ENCODE results near the gene TTC3.
"Not testable (repeated sequence)": the region's sequence is repeated elsewhere in the genome, so short reads cannot be mapped to it uniquely, and the experiment has no call there.

TTC3 gene

DNA sequence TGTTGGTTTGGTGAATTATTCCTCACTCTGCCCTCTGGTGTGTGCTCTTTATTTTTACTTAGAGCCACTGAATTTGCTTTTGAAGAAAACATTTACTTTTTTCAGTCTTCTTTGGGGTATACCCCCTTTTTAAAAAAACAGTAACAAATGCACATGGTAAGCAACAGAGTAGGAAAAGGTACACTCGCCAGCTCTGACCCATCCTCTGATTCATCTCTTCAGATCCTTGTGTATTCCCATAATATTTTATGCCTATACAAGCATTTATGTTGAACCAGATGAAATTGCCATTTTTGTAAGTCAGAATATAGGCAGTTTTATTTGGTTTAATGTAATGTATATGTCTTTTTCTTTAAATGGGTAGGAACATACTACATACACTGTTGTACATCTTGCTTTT lies 28.3 kb downstream of the TTC3 start:
- DNase-seq: no peak

DNA sequence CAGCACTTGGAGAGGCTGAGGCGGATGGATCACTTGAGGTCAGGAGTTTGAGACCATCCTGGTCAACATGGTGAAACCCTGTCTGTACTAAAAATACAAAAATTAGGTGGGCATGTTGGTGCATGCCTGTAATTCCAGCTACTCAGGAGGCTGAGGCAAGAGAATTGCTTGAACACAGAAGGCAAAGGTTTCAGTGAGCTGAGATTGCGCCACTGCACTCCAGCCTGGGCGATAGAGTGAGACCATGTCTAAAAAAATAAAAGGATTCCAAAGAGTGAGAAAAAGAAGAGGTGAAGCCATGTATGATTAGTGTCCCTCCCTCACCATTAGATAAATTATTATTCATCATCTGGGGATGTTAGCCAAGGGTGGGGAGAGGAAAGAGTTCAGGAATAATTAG lies 29.7 kb downstream of the TTC3 start:
- DNase-seq: not testable (repeated sequence)

DNA sequence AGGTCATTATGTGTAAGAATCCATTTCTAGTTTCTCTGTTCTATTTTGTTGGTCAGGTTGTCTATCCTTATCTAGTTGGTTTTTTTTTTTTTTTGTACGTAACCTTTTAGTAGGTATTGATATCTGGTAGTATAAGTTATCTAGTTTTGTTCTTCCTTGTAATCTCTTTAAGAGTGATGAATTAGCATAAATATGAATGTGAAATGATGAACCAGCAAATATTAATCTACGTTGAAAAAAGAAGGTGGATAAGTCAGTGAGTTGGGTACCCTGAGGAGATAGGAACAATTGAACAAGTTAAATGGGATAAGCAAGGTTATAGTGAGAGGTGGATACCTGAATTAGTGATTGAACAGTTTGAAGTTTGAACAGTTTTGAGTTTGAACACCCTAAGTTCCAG lies 33.9 kb downstream of the TTC3 start:
- DNase-seq: no peak

DNA sequence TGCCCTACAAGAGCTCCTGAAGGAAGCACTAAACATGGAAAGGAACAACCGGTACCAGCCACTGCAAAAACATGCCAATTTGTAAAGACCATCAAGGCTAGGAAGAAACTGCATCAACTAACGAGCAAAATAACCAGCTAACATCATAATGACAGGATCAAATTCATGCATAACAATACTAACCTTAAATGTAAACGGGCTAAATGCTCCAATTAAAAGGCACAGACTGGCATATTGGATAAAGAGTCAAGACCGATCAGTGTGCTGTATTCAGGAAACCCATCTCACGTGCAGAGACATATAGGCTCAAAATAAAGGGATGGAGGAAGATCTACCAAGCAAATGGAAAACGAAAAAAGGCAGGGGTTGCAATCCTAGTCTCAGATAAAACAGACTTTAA lies 38.0 kb downstream of the TTC3 start:
- DNase-seq: not testable (repeated sequence)

DNA sequence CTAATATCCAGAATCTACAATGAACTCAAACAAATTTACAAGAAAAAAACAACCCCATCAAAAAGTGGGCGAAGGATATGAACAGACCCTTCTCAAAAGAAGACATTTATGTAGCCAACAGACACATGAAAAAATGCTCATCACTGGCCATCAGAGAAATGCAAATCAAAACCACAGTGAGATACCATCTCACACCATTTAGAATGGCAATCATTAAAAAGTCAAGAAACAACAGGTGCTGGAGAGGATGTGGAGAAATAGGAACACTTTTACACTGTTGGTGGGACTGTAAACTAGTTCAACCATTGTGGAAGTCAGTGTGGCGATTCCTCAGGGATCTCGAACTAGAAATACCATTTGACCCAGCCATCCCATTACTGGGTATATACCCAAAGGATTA lies 41.2 kb downstream of the TTC3 start:
- DNase-seq: not testable (repeated sequence)

DNA sequence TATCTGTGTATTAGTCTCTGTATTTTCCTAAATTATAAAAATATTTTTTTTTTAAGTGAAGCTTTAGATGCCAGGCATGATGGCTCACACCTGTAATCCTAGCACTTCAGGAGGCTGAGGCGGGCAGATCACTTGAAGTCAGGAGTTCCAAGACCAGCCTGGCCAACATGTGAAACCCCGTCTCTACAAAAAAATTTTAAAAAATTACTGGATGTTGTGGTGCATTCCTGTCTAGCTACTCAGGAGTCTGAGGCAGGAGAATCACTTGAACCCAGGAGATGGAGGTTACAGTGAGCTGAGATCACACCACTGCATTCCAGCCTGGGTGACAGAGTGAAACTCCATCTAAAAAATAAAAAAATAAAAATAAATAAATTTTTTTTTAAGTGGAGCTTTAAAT lies 43.4 kb downstream of the TTC3 start:
- not testable (repeated sequence) for DNase-seq

DNA sequence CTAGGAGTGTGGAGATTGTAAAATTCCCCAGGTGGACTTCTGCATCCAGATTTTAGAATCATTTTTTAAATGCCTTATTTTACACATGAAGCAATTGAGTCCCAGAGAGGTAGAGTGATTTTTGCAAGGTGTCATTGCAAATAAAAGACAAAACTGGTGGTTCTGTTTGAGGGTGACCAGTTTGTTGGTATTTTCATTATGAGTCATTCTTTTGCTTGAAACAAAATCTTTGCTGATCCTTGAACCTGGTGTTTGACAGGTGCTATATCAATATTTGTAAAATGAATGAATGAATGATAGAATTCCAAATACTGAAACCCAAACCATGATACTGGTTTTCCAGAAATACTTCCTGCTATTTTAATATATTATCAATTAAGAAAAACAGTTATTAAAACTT lies 44.1 kb downstream of the TTC3 start:
- no peak for DNase-seq

DNA sequence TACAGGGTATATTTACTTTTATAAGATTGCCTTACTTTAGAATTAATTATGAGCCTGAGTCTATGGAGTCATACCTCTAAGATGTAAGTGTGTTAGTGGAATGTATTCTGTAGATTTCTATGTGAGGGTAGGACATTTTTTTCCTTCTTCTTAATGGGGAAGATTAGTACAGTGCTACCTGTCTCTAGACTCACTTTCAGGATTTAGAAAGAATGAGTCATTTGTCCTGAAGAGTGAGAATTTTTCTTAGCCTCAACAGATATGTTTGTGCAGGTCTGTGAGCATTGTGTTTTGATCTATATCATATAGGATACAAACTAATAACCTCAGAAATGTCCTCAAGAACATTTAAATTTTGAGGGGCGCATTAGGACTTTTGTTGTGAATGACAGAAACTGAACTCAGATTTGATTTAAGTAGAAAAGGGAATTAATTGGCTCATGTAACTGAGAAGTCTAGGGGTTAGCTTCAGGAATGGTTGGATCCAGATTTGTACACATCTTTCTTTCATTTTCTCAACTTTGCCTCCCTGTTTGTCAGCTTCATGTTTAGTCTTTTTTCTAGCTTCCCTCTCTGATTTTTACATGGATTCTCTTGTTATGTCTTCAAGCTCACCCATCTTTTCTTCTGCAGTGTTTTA lies 45.3 kb downstream of the TTC3 start:
- DNase-seq: no peak

DNA sequence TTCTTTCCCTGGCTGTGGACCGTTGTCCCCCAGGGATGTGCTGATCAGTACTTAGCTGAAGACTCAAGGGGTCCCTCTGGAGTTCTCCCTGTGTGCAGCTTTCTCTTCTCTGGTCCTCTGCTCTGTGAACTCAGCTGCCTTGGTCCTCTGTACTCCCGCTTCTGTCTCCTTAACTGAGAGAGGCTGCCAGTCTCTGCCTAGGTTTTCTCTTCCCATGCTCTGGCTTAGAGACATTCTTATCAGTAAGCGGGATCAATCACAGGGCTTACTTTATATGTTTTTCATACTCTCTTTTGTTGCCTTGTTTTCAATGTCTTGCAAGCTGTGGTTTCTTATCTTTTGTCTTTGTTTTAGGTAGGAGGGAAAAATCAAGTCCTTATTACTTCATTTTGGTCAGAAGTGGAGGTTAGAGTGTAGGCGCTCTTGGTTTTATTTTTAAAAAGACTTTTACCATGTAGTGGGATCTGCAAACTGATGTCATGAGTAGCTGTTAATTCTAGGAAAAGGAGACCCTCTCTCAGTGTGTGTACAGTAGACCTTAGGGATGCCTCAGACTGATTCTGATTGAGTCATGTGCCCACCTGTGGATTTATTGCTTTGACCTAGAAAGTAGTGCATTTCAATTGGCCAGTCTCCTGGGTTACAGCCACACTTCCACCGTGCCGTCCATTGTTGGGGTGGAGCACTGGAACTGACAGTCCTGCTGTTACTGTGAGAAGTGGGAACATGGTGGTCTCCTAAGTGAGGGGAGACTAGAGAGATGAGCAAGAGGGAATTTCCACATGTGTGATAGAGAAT lies 46.6 kb downstream of the TTC3 start:
- DNase-seq: no peak

DNA sequence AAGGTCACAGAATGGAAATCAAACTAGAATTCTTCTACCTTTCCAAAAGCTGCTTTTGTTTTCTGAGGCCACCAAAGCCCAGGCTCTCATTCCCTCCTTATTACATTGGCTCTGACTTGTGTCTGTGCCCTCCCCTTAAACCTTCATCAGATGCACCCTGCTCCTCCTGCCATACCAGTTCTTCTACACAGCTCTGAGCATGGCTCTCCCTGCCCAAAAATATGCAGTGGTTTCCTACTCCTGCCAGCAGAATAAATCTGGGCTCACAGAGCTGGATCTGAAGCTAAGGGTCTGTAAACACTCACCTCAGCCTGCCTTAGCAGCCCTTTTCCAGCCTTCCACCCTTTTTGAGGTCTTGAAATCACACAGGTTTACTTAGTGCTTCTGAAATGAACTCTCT lies 55.0 kb downstream of the TTC3 start:
- DNase-seq: no peak

DNA sequence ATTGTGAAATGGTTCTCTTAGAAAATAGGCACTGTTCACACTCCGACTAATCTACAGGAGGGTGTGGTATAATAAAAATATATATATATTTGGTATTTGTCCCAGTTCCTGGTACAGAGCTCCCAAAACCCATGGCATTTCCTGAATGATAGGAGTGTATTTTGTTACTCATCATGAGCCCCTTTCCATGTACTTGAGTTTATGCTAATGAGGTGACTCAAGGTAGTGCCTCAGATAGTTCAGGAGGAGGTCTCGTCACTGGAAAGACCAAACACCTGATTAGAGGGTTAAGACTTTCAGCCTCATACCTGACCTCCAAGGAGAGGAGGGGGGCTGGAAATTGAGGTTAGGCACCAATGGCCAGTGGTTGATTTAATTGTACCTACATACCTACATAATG lies 57.9 kb downstream of the TTC3 start:
- DNase-seq: no peak

DNA sequence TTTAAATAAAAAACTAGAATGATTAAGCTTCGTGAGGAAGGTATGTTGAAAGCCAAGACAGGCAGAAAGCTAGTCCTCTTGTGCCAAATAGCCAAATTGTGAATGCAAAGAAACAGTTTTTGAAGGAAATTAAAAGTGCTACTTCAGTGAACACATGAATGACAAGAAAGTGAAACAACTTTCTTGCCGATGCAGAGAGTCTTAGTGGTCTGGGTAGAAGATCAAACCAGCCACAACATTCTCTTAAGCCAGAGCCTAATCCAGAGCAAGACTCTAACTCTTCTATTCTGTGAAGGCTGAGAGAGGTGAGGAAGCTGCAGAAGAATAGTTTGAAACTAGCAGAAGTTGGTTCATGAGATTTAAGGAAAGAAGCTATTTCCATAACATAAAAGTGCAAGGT lies 63.2 kb downstream of the TTC3 start:
- DNase-seq: no peak

DNA sequence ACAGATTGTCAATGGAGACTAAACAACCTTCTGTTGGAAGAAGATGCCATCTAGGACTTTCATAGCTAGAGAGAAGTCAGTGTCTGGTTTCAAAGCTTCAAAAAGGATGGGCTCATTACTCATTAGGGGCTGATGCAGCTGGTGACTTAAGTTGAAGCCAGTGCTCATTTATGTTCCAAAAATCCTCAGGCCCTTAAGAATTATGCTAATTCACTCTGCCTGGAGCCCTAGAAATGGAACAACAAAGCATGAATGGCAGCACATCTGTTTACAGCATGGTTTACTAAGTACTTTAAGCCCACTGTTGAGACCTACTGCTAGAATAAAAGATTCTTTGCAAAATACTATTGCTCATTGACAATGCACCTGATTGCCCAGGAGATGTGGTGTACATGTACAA lies 63.7 kb downstream of the TTC3 start:
- DNase-seq: no peak

DNA sequence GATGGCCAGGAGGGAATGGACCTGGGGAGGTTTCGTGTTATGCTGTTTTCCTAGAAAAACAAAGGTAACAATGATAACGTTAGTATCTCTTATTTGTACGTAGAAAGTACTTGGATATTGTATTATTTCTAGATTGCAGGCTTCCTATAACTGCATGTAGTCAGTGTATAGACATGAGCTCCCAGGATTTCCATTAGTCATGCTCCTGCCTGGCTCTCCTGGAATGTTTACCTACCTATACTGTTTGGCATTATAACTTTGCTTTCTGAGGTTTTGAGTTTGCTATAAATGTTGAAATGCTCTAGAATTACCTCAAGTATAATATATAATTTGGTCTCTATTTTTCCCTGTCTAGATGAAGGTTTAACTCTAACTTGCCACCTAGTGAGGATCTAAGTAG lies 66.1 kb downstream of the TTC3 start:
- DNase-seq: no peak

DNA sequence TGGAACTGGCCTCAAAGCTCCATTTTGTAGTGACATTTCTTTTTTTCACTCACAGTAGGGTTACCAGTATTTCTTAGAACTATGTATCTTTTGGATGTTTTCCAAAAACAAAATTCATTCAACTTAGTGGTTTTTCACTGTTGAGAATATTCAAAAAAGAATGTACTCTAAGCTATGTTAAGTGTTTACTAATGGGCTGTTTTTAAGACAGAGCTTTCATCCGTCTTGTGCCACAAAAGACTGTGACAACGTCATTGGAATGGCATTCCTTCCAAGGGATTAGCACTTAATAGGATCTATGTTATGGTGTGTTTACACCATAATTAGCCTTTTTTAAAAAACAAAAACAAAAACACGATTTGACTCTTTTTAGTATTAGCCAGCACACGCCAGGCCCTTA lies 66.8 kb downstream of the TTC3 start:
- DNase-seq: no peak

DNA sequence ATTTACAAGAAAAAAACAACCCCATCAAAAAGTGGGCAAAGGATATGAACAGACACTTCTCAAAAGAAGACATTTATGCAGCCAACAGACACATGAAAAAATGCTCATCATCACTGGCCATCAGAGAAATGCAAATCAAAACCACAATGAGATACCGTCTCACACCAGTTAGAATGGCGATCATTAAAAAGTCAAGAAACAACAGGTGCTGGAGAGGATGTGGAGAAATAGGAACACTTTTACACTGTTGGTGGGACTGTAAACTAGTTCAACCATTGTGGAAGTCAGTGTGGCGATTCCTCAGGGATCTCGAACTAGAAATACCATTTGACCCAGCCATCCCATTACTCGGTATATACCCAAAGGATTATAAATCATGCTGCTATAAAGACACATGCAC lies 70.3 kb downstream of the TTC3 start:
- not testable (repeated sequence) for DNase-seq

DNA sequence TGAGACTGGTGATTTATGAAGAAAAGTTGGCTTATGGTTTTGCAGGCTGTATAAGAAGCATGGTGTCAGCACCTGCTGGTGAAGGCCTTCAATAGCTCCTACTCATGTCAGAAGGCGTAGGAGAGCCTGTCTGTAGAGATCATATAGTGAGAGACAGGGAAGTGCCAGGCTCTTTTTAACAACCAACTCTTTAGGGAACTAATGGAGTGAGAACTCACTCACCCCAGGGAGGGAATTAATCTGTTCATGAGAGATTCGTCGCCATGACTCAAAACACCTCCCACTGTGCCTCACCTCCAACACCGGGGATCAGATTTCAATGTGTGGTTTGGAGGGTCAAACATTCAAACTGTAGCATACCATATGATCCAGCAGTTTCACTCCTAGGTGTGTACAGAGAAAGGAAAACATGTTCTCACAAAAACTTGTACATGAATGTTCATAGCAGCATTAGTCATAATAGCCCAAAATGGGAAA lies 72.6 kb downstream of the TTC3 start:
- DNase-seq: no peak

DNA sequence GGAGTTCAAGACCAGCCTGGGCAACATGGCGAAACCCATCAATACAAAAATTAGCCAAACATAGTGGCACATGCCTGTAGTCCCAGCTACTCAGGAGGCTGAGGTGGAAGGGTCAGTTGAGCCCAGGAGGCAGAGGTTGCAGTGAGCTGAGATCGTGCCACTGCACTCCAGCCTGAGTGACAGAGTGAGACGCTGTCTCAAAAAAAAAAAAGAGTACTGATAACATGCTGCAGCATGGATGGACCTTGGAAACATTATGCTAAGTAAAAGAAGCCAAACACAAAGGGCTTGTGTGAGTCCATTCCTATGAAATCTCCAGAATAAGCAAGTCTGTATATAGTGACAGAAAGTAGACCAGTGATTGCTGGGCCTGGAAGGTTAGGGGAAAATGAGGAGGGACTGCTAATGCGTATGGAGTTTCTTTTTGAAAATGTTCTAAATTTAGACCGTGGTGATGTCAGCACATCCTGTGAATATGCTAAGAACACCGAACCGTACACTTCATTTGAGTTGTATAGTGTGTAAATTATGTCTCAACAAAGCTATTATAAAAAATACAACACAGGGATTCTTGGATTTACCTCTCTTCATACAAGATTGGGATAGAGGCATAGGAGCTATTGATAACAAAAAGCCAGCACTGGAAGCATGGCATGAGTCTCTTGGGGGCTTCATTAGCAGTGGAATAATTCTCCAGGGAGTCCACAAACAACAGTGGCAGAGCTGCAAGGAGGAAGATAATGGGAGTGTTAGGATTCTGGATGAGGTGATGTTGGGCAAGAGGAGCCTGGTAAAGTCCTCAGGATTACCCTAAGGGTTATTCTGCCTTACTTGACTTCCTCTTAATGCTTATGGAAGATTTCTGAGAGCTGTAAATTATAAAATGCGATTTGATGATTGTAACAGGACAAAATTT lies 73.5 kb downstream of the TTC3 start:
- no peak for DNase-seq

DNA sequence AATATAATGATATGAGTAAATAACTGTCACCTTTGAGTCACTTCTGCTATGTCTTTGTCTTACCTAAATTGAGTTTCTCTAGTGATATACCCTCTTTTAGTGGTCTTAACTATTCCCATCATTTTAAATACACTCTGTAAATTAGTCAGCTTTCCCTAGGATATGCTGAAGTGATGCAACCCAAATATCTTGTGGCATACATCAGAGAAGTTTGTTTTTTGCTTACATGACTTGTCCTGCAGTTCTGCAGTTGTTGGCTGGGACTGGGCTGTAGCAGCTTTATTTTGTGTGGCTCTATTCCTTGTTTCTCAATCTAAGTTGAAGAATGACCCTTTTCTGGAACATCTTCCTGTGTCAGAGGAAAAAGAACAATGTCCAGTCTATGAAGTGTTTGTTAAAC lies 76.4 kb downstream of the TTC3 start:
- DNase-seq: no peak

DNA sequence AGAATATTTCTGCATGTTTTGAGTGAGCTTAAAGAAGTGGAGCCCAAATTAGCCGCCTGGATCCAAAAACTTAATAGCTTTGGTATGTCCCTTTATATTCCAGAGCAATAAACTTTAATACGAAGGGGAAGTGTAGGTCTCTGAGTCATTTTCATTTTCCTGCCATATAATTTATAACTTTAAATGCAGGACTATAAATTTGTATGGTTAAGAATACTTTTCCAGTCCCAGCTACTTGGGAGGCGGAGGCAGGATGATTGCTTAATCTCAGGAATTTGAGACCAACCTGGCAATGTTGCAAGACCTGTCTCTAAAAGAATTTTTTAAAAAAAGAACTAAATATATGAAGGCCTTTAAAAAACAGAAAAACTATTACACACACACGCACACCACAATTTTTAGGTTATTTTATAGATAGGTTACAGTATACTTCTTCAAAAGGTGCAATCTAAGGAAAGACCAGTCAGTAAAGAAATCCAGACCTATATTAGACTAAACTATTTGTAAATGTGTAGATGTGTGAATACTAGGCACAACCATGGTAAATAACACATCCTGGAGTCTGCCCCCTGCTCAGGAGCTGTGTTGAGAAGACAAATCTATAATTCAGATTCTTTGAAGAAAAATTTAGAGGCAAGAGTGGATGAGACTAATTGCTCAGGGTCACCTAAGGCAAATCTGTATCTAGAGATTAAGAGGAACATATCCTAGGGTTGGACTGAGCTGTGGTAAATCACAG lies 80.3 kb downstream of the TTC3 start:
- DNase-seq: no peak

DNA sequence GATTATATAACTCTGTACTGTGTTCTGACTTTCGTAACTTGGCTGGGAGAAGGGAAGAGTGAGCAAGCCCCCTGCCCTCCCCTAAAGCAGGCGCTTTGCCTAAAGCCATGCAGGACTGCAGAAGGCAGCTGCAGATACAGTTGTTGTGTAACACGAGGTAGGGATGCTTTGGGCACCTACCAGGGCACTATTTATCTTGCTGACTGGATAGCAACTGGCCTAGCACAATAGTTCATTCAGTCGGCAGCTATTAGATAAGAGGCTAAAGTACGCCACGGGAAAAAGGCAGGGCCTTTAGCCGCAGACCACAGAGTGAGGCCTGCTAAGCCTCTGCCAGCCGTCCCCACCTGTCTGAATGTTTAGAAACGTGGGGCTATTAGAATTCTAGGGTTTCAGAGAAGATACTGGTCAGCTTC lies 80.9 kb downstream of the TTC3 start:
- DNase-seq: no peak

DNA sequence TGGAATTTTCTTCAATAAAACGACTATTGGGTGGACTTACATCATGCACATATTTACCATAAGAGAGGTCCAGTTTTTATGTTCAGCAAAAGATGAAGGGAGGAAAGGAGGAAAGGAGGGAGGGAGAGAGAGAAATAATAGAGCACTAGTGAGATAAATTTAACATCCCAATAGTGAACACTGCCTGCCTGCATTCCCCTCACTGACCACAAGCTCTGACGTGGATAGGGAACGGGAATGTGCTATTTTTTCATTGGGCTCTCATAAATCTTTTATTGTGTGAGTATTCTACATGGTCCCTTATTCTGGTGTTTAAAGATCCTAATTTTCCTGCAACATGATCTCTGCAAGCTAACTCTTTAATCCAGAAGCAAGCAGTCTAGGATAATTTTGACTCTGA lies 82.1 kb downstream of the TTC3 start:
- DNase-seq: no peak

DNA sequence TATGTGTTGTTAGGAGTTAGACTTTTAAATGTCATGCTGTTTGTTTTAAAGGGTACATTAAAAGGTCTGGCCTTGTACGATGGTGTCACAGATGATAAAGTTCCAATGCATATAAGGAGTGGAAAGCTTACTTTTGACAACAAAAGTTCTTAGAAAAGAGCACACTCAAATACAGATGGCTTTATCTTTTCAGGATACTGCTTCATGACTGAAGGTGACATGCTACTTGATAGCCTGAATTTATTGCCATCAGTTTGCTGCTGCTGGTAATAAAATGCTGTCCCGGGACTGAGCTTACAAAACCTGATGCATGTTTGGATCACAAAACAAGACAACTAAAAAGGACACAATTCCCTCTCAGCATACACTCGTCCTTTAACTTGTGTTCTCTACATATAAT lies 84.9 kb downstream of the TTC3 start:
- DNase-seq: no peak
